GM12878 (cell line): ENCODE measurements around the gene KRTAP3-3. TPM values are rescaled to one million over a fixed set of nuclear protein-coding genes. Genes with fewer than 3 reads are reported as not detected.

ENCODE experiments used
- polyA plus RNA-seq, 11 experiments: library from polyadenylated mRNA; depleted of rRNA in 4 of 11; unstranded in 6 of 11; stranded (reverse) in 5 of 11; fragments of >200 nt; fragmentation: Nextera tagmentation in 4 of 11; fragmentation: Illumina TruSeq in 1 of 11; extraction: Ambion mirVana in 4 of 11; extraction: Trizol in 1 of 11; gene quantifications; 1 replicate in 1 of 11; 2 replicates in 10 of 11; pipeline versions ENCODE4 v1.2.1 to v1.2.3, GENCODE V29; 2011 to 2016; ENCODE audit warnings: inconsistent platforms in 2 of 11, missing spikeins in 2 of 11, low read depth in 1 of 11
- small RNA-seq: library from RNA; depleted of rRNA; stranded (forward); fragments of <200 nt; gene quantifications from one replicate; pipeline ENCODE3, GENCODE V24; 2014
- total RNA-seq, 4 experiments: library from RNA; depleted of rRNA in 3 of 4; stranded (reverse); fragments of >200 nt in 3 of 4; fragmentation: Illumina TruSeq in 1 of 4; extraction: Trizol in 1 of 4; gene quantifications; 2 replicates each; pipeline versions ENCODE4 v1.2.1 to v1.2.3, GENCODE V29; 2013 to 2021

The KRTAP3-3 gene
- total and polyA plus RNA-seq, 10 of the 15 experiments (the other 5 are each of a cell fraction or from before 2014, with no cell fraction given) = not detected

Small RNA genes within 50 kb of the gene (small RNA-seq; reads per million reads assigned to genes)
- not detected for gene KRTAP3-4P

Other genes starting within 250 kb of the KRTAP3-3 start
Only the 7 nearest of the 36 such genes appear.
- gene KRT39, start 27.2 kb downstream of the KRTAP3-3 start, total RNA-seq (2014; rRNA removed) = not detected in 2 replicates
- not detected in 2 replicates for gene KRT39, start 27.2 kb downstream of the KRTAP3-3 start, total RNA-seq (2014; rRNA removed; fragmentation: Illumina TruSeq; extraction: Trizol)
- not detected in 2 replicates for gene KRT39, start 27.2 kb downstream of the KRTAP3-3 start, total RNA-seq (2021)
- gene KRT39, start 27.2 kb downstream of the KRTAP3-3 start, polyA plus RNA-seq (2011; rRNA removed) = not detected in 2 replicates
- gene KRT39, start 27.2 kb downstream of the KRTAP3-3 start, polyA plus RNA-seq (2014; fragmentation: Illumina TruSeq; extraction: Trizol) = not detected in 2 replicates
- not detected for gene KRT39, start 27.2 kb downstream of the KRTAP3-3 start, polyA plus RNA-seq (2014; fragmentation: Nextera tagmentation; extraction: Ambion mirVana)
- not detected in 2 replicates for gene KRT39, start 27.2 kb downstream of the KRTAP3-3 start, polyA plus RNA-seq (2014; rRNA removed)
- gene KRT39, start 27.2 kb downstream of the KRTAP3-3 start, polyA plus RNA-seq (2016; fragmentation: Nextera tagmentation; extraction: Ambion mirVana) = not detected
- gene KRT40, start 9.8 kb downstream of the KRTAP3-3 start, total RNA-seq (2014; rRNA removed) = not detected in 2 replicates
- gene KRT40, start 9.8 kb downstream of the KRTAP3-3 start, total RNA-seq (2014; rRNA removed; fragmentation: Illumina TruSeq; extraction: Trizol) = not detected in 2 replicates
- not detected in 2 replicates for gene KRT40, start 9.8 kb downstream of the KRTAP3-3 start, total RNA-seq (2021)
- not detected in 2 replicates for gene KRT40, start 9.8 kb downstream of the KRTAP3-3 start, polyA plus RNA-seq (2011; rRNA removed)
- not detected in 2 replicates for gene KRT40, start 9.8 kb downstream of the KRTAP3-3 start, polyA plus RNA-seq (2014; fragmentation: Illumina TruSeq; extraction: Trizol)
- not detected for gene KRT40, start 9.8 kb downstream of the KRTAP3-3 start, polyA plus RNA-seq (2014; fragmentation: Nextera tagmentation; extraction: Ambion mirVana)
- gene KRT40, start 9.8 kb downstream of the KRTAP3-3 start, polyA plus RNA-seq (2014; rRNA removed) = not detected in 2 replicates
- not detected for gene KRT40, start 9.8 kb downstream of the KRTAP3-3 start, polyA plus RNA-seq (2016; fragmentation: Nextera tagmentation; extraction: Ambion mirVana)
- not detected in 2 replicates for gene KRTAP3-2, start 5.7 kb upstream of the KRTAP3-3 start, total RNA-seq (2014; rRNA removed)
- not detected in 2 replicates for gene KRTAP3-2, start 5.7 kb upstream of the KRTAP3-3 start, total RNA-seq (2014; rRNA removed; fragmentation: Illumina TruSeq; extraction: Trizol)
- gene KRTAP3-2, start 5.7 kb upstream of the KRTAP3-3 start, total RNA-seq (2021) = not detected in 2 replicates
- not detected in 2 replicates for gene KRTAP3-2, start 5.7 kb upstream of the KRTAP3-3 start, polyA plus RNA-seq (2011; rRNA removed)
- not detected in 2 replicates for gene KRTAP3-2, start 5.7 kb upstream of the KRTAP3-3 start, polyA plus RNA-seq (2014; fragmentation: Illumina TruSeq; extraction: Trizol)
- not detected for gene KRTAP3-2, start 5.7 kb upstream of the KRTAP3-3 start, polyA plus RNA-seq (2014; fragmentation: Nextera tagmentation; extraction: Ambion mirVana)
- not detected in 2 replicates for gene KRTAP3-2, start 5.7 kb upstream of the KRTAP3-3 start, polyA plus RNA-seq (2014; rRNA removed)
- not detected for gene KRTAP3-2, start 5.7 kb upstream of the KRTAP3-3 start, polyA plus RNA-seq (2016; fragmentation: Nextera tagmentation; extraction: Ambion mirVana)
- gene KRTAP3-1, start 15.0 kb upstream of the KRTAP3-3 start, total RNA-seq (2014; rRNA removed) = not detected in 2 replicates
- not detected in 2 replicates for gene KRTAP3-1, start 15.0 kb upstream of the KRTAP3-3 start, total RNA-seq (2014; rRNA removed; fragmentation: Illumina TruSeq; extraction: Trizol)
- gene KRTAP3-1, start 15.0 kb upstream of the KRTAP3-3 start, total RNA-seq (2021) = not detected in 2 replicates
- not detected in 2 replicates for gene KRTAP3-1, start 15.0 kb upstream of the KRTAP3-3 start, polyA plus RNA-seq (2011; rRNA removed)
- gene KRTAP3-1, start 15.0 kb upstream of the KRTAP3-3 start, polyA plus RNA-seq (2014; fragmentation: Illumina TruSeq; extraction: Trizol) = not detected in 2 replicates
- not detected for gene KRTAP3-1, start 15.0 kb upstream of the KRTAP3-3 start, polyA plus RNA-seq (2014; fragmentation: Nextera tagmentation; extraction: Ambion mirVana)
- gene KRTAP3-1, start 15.0 kb upstream of the KRTAP3-3 start, polyA plus RNA-seq (2014; rRNA removed) = not detected in 2 replicates
- gene KRTAP3-1, start 15.0 kb upstream of the KRTAP3-3 start, polyA plus RNA-seq (2016; fragmentation: Nextera tagmentation; extraction: Ambion mirVana) = not detected
- gene KRTAP1-5, start 33.0 kb upstream of the KRTAP3-3 start, total RNA-seq (2014; rRNA removed) = not detected in 2 replicates
- not detected in 2 replicates for gene KRTAP1-5, start 33.0 kb upstream of the KRTAP3-3 start, total RNA-seq (2014; rRNA removed; fragmentation: Illumina TruSeq; extraction: Trizol)
- gene KRTAP1-5, start 33.0 kb upstream of the KRTAP3-3 start, total RNA-seq (2021) = not detected in 2 replicates
- not detected in 2 replicates for gene KRTAP1-5, start 33.0 kb upstream of the KRTAP3-3 start, polyA plus RNA-seq (2011; rRNA removed)
- not detected in 2 replicates for gene KRTAP1-5, start 33.0 kb upstream of the KRTAP3-3 start, polyA plus RNA-seq (2014; fragmentation: Illumina TruSeq; extraction: Trizol)
- not detected for gene KRTAP1-5, start 33.0 kb upstream of the KRTAP3-3 start, polyA plus RNA-seq (2014; fragmentation: Nextera tagmentation; extraction: Ambion mirVana)
- not detected in 2 replicates for gene KRTAP1-5, start 33.0 kb upstream of the KRTAP3-3 start, polyA plus RNA-seq (2014; rRNA removed)
- gene KRTAP1-5, start 33.0 kb upstream of the KRTAP3-3 start, polyA plus RNA-seq (2016; fragmentation: Nextera tagmentation; extraction: Ambion mirVana) = not detected
- gene KRTAP1-4, start 36.0 kb upstream of the KRTAP3-3 start, total RNA-seq (2014; rRNA removed) = not detected in 2 replicates
- gene KRTAP1-4, start 36.0 kb upstream of the KRTAP3-3 start, total RNA-seq (2014; rRNA removed; fragmentation: Illumina TruSeq; extraction: Trizol) = not detected in 2 replicates
- gene KRTAP1-4, start 36.0 kb upstream of the KRTAP3-3 start, total RNA-seq (2021) = not detected in 2 replicates
- not detected in 2 replicates for gene KRTAP1-4, start 36.0 kb upstream of the KRTAP3-3 start, polyA plus RNA-seq (2011; rRNA removed)
- gene KRTAP1-4, start 36.0 kb upstream of the KRTAP3-3 start, polyA plus RNA-seq (2014; fragmentation: Illumina TruSeq; extraction: Trizol) = not detected in 2 replicates
- not detected for gene KRTAP1-4, start 36.0 kb upstream of the KRTAP3-3 start, polyA plus RNA-seq (2014; fragmentation: Nextera tagmentation; extraction: Ambion mirVana)
- not detected in 2 replicates for gene KRTAP1-4, start 36.0 kb upstream of the KRTAP3-3 start, polyA plus RNA-seq (2014; rRNA removed)
- gene KRTAP1-4, start 36.0 kb upstream of the KRTAP3-3 start, polyA plus RNA-seq (2016; fragmentation: Nextera tagmentation; extraction: Ambion mirVana) = not detected
- gene KRTAP1-3, start 40.7 kb upstream of the KRTAP3-3 start, total RNA-seq (2014; rRNA removed) = not detected in 2 replicates
- not detected in 2 replicates for gene KRTAP1-3, start 40.7 kb upstream of the KRTAP3-3 start, total RNA-seq (2014; rRNA removed; fragmentation: Illumina TruSeq; extraction: Trizol)
- not detected in 2 replicates for gene KRTAP1-3, start 40.7 kb upstream of the KRTAP3-3 start, total RNA-seq (2021)
- gene KRTAP1-3, start 40.7 kb upstream of the KRTAP3-3 start, polyA plus RNA-seq (2011; rRNA removed) = not detected in 2 replicates
- gene KRTAP1-3, start 40.7 kb upstream of the KRTAP3-3 start, polyA plus RNA-seq (2014; fragmentation: Illumina TruSeq; extraction: Trizol) = not detected in 2 replicates
- not detected for gene KRTAP1-3, start 40.7 kb upstream of the KRTAP3-3 start, polyA plus RNA-seq (2014; fragmentation: Nextera tagmentation; extraction: Ambion mirVana)
- not detected in 2 replicates for gene KRTAP1-3, start 40.7 kb upstream of the KRTAP3-3 start, polyA plus RNA-seq (2014; rRNA removed)
- not detected for gene KRTAP1-3, start 40.7 kb upstream of the KRTAP3-3 start, polyA plus RNA-seq (2016; fragmentation: Nextera tagmentation; extraction: Ambion mirVana)